ENCODE results near the gene CHST9.
"Not testable (repeated sequence)": the region's sequence is repeated elsewhere in the genome, so short reads cannot be mapped to it uniquely, and the experiment has no call there.

Gene CHST9

GRCh38 chr18:27175914-27176313, 9.2 kb downstream of the CHST9 start:
- Histone ChIP-seq H3K27me3 (replicated peaks; ENCODE audit: control insufficient read depth, insufficient read depth, low read length, poor library complexity, severe bottlenecking) (no peaks in the 10 kb centered on the region), H3K4me3 (ENCODE audit: insufficient read depth, low read depth, low read length, poor library complexity, severe bottlenecking) (no peak overlapping the region), H3K4me1 (ENCODE audit: control insufficient read depth, insufficient read depth, low read length, poor library complexity, severe bottlenecking) (no peaks in the 10 kb centered on the region), H3K9me3 (ENCODE audit: control insufficient read depth, low read length) (no peaks in the 10 kb centered on the region), H3K36me3 (ENCODE audit: control insufficient read depth, insufficient read depth, low read length) (no peaks in the 10 kb centered on the region), H3K27ac (ENCODE audit: insufficient read depth, low read length, poor library complexity, severe bottlenecking) (no peak overlapping the region)
- no peak for DNase-seq

- no peak for DNase-seq
- Histone ChIP-seq H3K27ac (ENCODE audit: insufficient read depth, low read length, poor library complexity, severe bottlenecking) (no peak overlapping the region), H3K27me3 (replicated peaks; ENCODE audit: control insufficient read depth, insufficient read depth, low read length, poor library complexity, severe bottlenecking) (no peaks in the 10 kb centered on the region), H3K36me3 (ENCODE audit: control insufficient read depth, insufficient read depth, low read length) (no peaks in the 10 kb centered on the region), H3K4me3 (ENCODE audit: insufficient read depth, low read depth, low read length, poor library complexity, severe bottlenecking) (no peak overlapping the region), H3K4me1 (ENCODE audit: control insufficient read depth, insufficient read depth, low read length, poor library complexity, severe bottlenecking) (no peaks in the 10 kb centered on the region), H3K9me3 (ENCODE audit: control insufficient read depth, low read length) (no peaks in the 10 kb centered on the region)
These were observed 9.9 kb downstream of the CHST9 start for GRCh38 chr18:27175245-27175644.

- H3K27me3 ChIP-seq (replicated peaks; ENCODE audit: control insufficient read depth, insufficient read depth, low read length, poor library complexity, severe bottlenecking) = no peaks in the 10 kb centered on the region
- no peaks in the 10 kb centered on the region for H3K4me1 ChIP-seq (ENCODE audit: control insufficient read depth, insufficient read depth, low read length, poor library complexity, severe bottlenecking)
- H3K27ac ChIP-seq (ENCODE audit: insufficient read depth, low read length, poor library complexity, severe bottlenecking) = no peak overlapping the region
- no peak overlapping the region for H3K4me3 ChIP-seq (ENCODE audit: insufficient read depth, low read depth, low read length, poor library complexity, severe bottlenecking)
- no peaks in the 10 kb centered on the region for H3K36me3 ChIP-seq (ENCODE audit: control insufficient read depth, insufficient read depth, low read length)
- H3K9me3 ChIP-seq (ENCODE audit: control insufficient read depth, low read length) = no peaks in the 10 kb centered on the region
- no peak for DNase-seq
These were observed 13.1 kb downstream of the CHST9 start for GRCh38 chr18:27171993-27172392.

- H3K4me3 ChIP-seq (ENCODE audit: insufficient read depth, low read depth, low read length, poor library complexity, severe bottlenecking) = no peak overlapping the region
- no peaks in the 10 kb centered on the region for H3K4me1 ChIP-seq (ENCODE audit: control insufficient read depth, insufficient read depth, low read length, poor library complexity, severe bottlenecking)
- H3K36me3 ChIP-seq (ENCODE audit: control insufficient read depth, insufficient read depth, low read length) = no peaks in the 10 kb centered on the region
- no peaks in the 10 kb centered on the region for H3K27me3 ChIP-seq (replicated peaks; ENCODE audit: control insufficient read depth, insufficient read depth, low read length, poor library complexity, severe bottlenecking)
- H3K27ac ChIP-seq (ENCODE audit: insufficient read depth, low read length, poor library complexity, severe bottlenecking) = no peak overlapping the region
- no peaks in the 10 kb centered on the region for H3K9me3 ChIP-seq (ENCODE audit: control insufficient read depth, low read length)
- DNase-seq = no peak
These were observed 19.7 kb downstream of the CHST9 start for GRCh38 chr18:27165412-27165811.

- H3K27me3 ChIP-seq (replicated peaks; ENCODE audit: control insufficient read depth, insufficient read depth, low read length, poor library complexity, severe bottlenecking) = no peaks in the 10 kb centered on the region
- no peak overlapping the region for H3K27ac ChIP-seq (ENCODE audit: insufficient read depth, low read length, poor library complexity, severe bottlenecking)
- DNase-seq = no peak
- H3K4me1 ChIP-seq (ENCODE audit: control insufficient read depth, insufficient read depth, low read length, poor library complexity, severe bottlenecking) = no peaks in the 10 kb centered on the region
- no peaks in the 10 kb centered on the region for H3K9me3 ChIP-seq (ENCODE audit: control insufficient read depth, low read length)
- no peaks in the 10 kb centered on the region for H3K36me3 ChIP-seq (ENCODE audit: control insufficient read depth, insufficient read depth, low read length)
- H3K4me3 ChIP-seq (ENCODE audit: insufficient read depth, low read depth, low read length, poor library complexity, severe bottlenecking) = no peak overlapping the region
These were observed 20.2 kb downstream of the CHST9 start for GRCh38 chr18:27164905-27165304.

- not testable (repeated sequence) for H3K27me3 ChIP-seq (replicated peaks; ENCODE audit: control insufficient read depth, insufficient read depth, low read length, poor library complexity, severe bottlenecking); H3K4me3 ChIP-seq (ENCODE audit: insufficient read depth, low read depth, low read length, poor library complexity, severe bottlenecking); H3K9me3 ChIP-seq (ENCODE audit: control insufficient read depth, low read length); H3K27ac ChIP-seq (ENCODE audit: insufficient read depth, low read length, poor library complexity, severe bottlenecking); H3K4me1 ChIP-seq (ENCODE audit: control insufficient read depth, insufficient read depth, low read length, poor library complexity, severe bottlenecking); DNase-seq; H3K36me3 ChIP-seq (ENCODE audit: control insufficient read depth, insufficient read depth, low read length)
These were observed 21.9 kb downstream of the CHST9 start for GRCh38 chr18:27163197-27163716.

GRCh38 chr18:27149240-27149639, 35.9 kb downstream of the CHST9 start:
- not testable (repeated sequence) for H3K9me3 ChIP-seq (ENCODE audit: control insufficient read depth, low read length); H3K4me3 ChIP-seq (ENCODE audit: insufficient read depth, low read depth, low read length, poor library complexity, severe bottlenecking); H3K4me1 ChIP-seq (ENCODE audit: control insufficient read depth, insufficient read depth, low read length, poor library complexity, severe bottlenecking); H3K36me3 ChIP-seq (ENCODE audit: control insufficient read depth, insufficient read depth, low read length); H3K27ac ChIP-seq (ENCODE audit: insufficient read depth, low read length, poor library complexity, severe bottlenecking); H3K27me3 ChIP-seq (replicated peaks; ENCODE audit: control insufficient read depth, insufficient read depth, low read length, poor library complexity, severe bottlenecking); DNase-seq

GRCh38 chr18:27144672-27145071, 40.4 kb downstream of the CHST9 start:
- no peaks in the 10 kb centered on the region for H3K9me3 ChIP-seq (ENCODE audit: control insufficient read depth, low read length)
- DNase-seq = no peak
- no peak overlapping the region for H3K4me3 ChIP-seq (ENCODE audit: insufficient read depth, low read depth, low read length, poor library complexity, severe bottlenecking)
- H3K27ac ChIP-seq (ENCODE audit: insufficient read depth, low read length, poor library complexity, severe bottlenecking) = no peak overlapping the region
- no peaks in the 10 kb centered on the region for H3K4me1 ChIP-seq (ENCODE audit: control insufficient read depth, insufficient read depth, low read length, poor library complexity, severe bottlenecking)
- no peaks in the 10 kb centered on the region for H3K27me3 ChIP-seq (replicated peaks; ENCODE audit: control insufficient read depth, insufficient read depth, low read length, poor library complexity, severe bottlenecking)
- no peaks in the 10 kb centered on the region for H3K36me3 ChIP-seq (ENCODE audit: control insufficient read depth, insufficient read depth, low read length)

DNA sequence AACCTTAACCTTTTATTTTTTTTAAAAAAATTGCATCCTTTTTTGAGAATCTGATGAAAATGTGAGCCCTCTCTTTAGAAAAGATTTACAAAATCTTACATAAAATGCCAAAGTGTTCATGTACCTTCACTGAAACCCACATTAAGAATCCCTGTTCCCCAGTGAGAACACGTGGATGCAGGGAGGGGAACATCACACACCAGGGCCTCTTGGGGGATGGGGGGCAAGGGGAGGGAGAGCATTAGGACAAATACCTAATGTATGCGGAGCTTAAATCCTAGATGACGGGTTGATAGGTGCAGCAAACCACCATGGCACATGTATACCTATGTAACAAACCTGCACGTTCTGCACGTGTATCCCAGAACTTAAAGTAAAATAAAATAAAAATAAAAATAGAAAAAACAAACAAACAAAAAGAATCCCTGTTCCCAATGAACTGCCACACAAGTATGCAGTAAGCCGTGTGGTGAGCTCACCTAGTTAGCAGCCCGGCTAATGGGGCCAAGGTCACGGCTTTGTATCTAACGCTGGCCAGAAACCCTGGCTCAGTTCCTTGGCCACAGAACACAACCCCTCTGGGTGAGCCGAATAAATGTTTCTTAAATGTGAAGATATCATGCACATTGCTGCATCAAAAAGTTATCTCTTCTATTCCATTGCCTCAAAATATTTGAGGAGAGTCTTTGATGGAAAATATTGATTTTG, 41.4 kb downstream of the CHST9 start:
- no peak for DNase-seq
- Histone ChIP-seq H3K36me3 (ENCODE audit: control insufficient read depth, insufficient read depth, low read length) (no peaks in the 10 kb centered on the region), H3K4me1 (ENCODE audit: control insufficient read depth, insufficient read depth, low read length, poor library complexity, severe bottlenecking) (no peaks in the 10 kb centered on the region), H3K27me3 (replicated peaks; ENCODE audit: control insufficient read depth, insufficient read depth, low read length, poor library complexity, severe bottlenecking) (no peaks in the 10 kb centered on the region), H3K4me3 (ENCODE audit: insufficient read depth, low read depth, low read length, poor library complexity, severe bottlenecking) (no peak overlapping the region), H3K9me3 (ENCODE audit: control insufficient read depth, low read length) (no peaks in the 10 kb centered on the region), H3K27ac (ENCODE audit: insufficient read depth, low read length, poor library complexity, severe bottlenecking) (no peak overlapping the region)

DNA sequence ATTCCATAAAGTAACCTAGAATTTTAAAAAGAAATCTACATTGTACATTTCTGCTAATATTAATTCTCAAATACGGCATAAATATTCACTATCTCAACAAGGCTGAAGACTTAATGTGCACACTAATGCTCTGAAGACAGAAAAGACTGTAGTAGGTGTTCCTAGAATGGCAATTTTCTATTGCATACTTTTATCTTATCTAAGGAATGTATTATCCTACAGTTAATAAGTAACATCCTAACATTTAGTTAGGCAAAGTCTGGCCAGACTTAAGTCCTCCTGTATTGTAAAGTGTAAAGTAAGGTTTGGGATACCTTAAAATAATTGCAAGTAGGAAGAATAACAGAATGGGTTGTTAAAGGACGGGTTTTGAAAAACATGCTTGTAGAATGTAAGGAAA, 42.2 kb downstream of the CHST9 start:
- H3K4me3 ChIP-seq (ENCODE audit: insufficient read depth, low read depth, low read length, poor library complexity, severe bottlenecking) = no peak overlapping the region
- no peaks in the 10 kb centered on the region for H3K4me1 ChIP-seq (ENCODE audit: control insufficient read depth, insufficient read depth, low read length, poor library complexity, severe bottlenecking)
- no peaks in the 10 kb centered on the region for H3K9me3 ChIP-seq (ENCODE audit: control insufficient read depth, low read length)
- no peaks in the 10 kb centered on the region for H3K27me3 ChIP-seq (replicated peaks; ENCODE audit: control insufficient read depth, insufficient read depth, low read length, poor library complexity, severe bottlenecking)
- no peaks in the 10 kb centered on the region for H3K36me3 ChIP-seq (ENCODE audit: control insufficient read depth, insufficient read depth, low read length)
- DNase-seq = no peak
- H3K27ac ChIP-seq (ENCODE audit: insufficient read depth, low read length, poor library complexity, severe bottlenecking) = no peak overlapping the region
